Naive thymus-derived CD4-positive, alpha-beta T cell (primary cell): Measurements from ENCODE around the gene CITED4. TPM values are rescaled to one million over a fixed set of nuclear protein-coding genes. Genes with fewer than 3 reads are reported as not detected.

Experiments used
- ATAC-seq: fragments of 150-1000 bp; cut with Tn5 transposase; 2 replicates; pipeline ENCODE4 v1.10.0; 2021; ENCODE audit warnings: mild to moderate bottlenecking, moderate library complexity
- CTCF ChIA-PET: fragments of 350-600 bp; sonication (Branson Sonifier 250); formaldehyde crosslinking; loops from one replicate; lab custom pipeline; 2021; ENCODE audit warnings: antibody characterized with exemption; lab: Charles Lee
- POLR2A ChIA-PET: fragments of 350-600 bp; sonication (Branson Sonifier 250); formaldehyde crosslinking; loops from one replicate; lab custom pipeline; 2021; ENCODE audit warnings: antibody characterized with exemption, inconsistent platforms; lab: Charles Lee
- DNase-seq, 9 donors: peaks; one replicate each; pipeline versions ENCODE4 v3.0.0 to v3.0.0-alpha.2; 2020 to 2022; ENCODE audit warnings: mixed read lengths in 1 of 9
- H3K27ac ChIP-seq: one replicate; pipeline ENCODE4 v1.7.0; 2013; ENCODE audit warnings: mild to moderate bottlenecking, low read depth, low read length, moderate library complexity
- H3K27me3 ChIP-seq, 2 donors: one replicate each; pipeline ENCODE4 v1.7.0; 2013; ENCODE audit warnings: low read length in 2 of 2, mild to moderate bottlenecking in 2 of 2, moderate library complexity in 2 of 2; ENCODE audit not compliant: control insufficient read depth in 2 of 2, insufficient read depth in 2 of 2
- H3K36me3 ChIP-seq, 3 experiments: 1 replicate in 2 of 3; 2 replicates in 1 of 3; pipeline ENCODE4 v1.7.0; 2013; ENCODE audit warnings: low read length in 3 of 3, mild to moderate bottlenecking in 3 of 3, moderate library complexity in 1 of 3; ENCODE audit not compliant: insufficient read depth in 3 of 3, control insufficient read depth in 2 of 3
- H3K4me1 ChIP-seq, 2 donors: one replicate each; pipeline ENCODE4 v1.7.0; 2013; ENCODE audit warnings: low read length in 2 of 2, mild to moderate bottlenecking in 2 of 2, moderate library complexity in 1 of 2; ENCODE audit not compliant: control insufficient read depth in 2 of 2, insufficient read depth in 2 of 2
- H3K4me3 ChIP-seq: 2 replicates; pipeline ENCODE4 v1.7.0; 2013; ENCODE audit warnings: mild to moderate bottlenecking, low read length
- H3K9me3 ChIP-seq, 3 experiments: 1 replicate in 2 of 3; 2 replicates in 1 of 3; pipeline ENCODE4 v1.7.0; 2013; ENCODE audit warnings: low read length in 3 of 3; ENCODE audit not compliant: control insufficient read depth in 2 of 3
- H3K27ac Mint-ChIP-seq, 9 donors: one replicate each; pipeline ENCODE4 v1.8.0; 2020 to 2022; ENCODE audit warnings: mixed read lengths in 9 of 9, mild to moderate bottlenecking in 8 of 9, moderate library complexity in 5 of 9, inconsistent platforms in 2 of 9
- H3K27me3 Mint-ChIP-seq, 5 donors: one replicate each; pipeline ENCODE4 v1.8.0; 2021 to 2022; ENCODE audit warnings: mixed read lengths in 5 of 5, mild to moderate bottlenecking in 1 of 5
- H3K36me3 Mint-ChIP-seq, 5 donors: one replicate each; pipeline ENCODE4 v1.8.0; 2020 to 2022; ENCODE audit warnings: mixed read lengths in 5 of 5, mild to moderate bottlenecking in 3 of 5, inconsistent platforms in 1 of 5
- H3K4me1 Mint-ChIP-seq, 7 donors: one replicate each; pipeline ENCODE4 v1.8.0; 2020 to 2022; ENCODE audit warnings: mixed read lengths in 7 of 7, mild to moderate bottlenecking in 3 of 7, inconsistent platforms in 1 of 7
- H3K4me3 Mint-ChIP-seq, 10 donors: one replicate each; pipeline ENCODE4 v1.8.0; 2020 to 2022; ENCODE audit warnings: mild to moderate bottlenecking in 10 of 10, mixed read lengths in 10 of 10, moderate library complexity in 6 of 10, inconsistent platforms in 2 of 10
- H3K9me3 Mint-ChIP-seq, 11 donors: one replicate each; pipeline ENCODE4 v1.8.0; 2020 to 2022; ENCODE audit warnings: mixed read lengths in 11 of 11, mild to moderate bottlenecking in 4 of 11, inconsistent platforms in 1 of 11, moderate library complexity in 1 of 11
- intact Hi-C, 2 donors: fragments of 100-400 bp; cut with micrococcal nuclease; formaldehyde crosslinking; loops; one replicate each; pipeline ENCODE4 v1.15.1; 2023
- polyA plus RNA-seq, 2 donors: library from polyadenylated mRNA; unstranded; fragments of 300-500 nt; fragmentation: Illumina TruSeq; gene quantifications; one replicate each; pipeline ENCODE4 v1.2.3, GENCODE V29; 2021
- total RNA-seq, 6 experiments: library from RNA in 5 of 6; stranded (reverse) in 5 of 6; gene quantifications; 1 replicate in 5 of 6; 2 replicates in 1 of 6; pipeline ENCODE4 v1.2.3 and lab custom pipeline; 2021 to 2026

Gene CITED4
- total and polyA plus RNA-seq, 7 experiments from 2014 or later, result 20.5 to 42.8 (median 28.9) TPM

DNA sequence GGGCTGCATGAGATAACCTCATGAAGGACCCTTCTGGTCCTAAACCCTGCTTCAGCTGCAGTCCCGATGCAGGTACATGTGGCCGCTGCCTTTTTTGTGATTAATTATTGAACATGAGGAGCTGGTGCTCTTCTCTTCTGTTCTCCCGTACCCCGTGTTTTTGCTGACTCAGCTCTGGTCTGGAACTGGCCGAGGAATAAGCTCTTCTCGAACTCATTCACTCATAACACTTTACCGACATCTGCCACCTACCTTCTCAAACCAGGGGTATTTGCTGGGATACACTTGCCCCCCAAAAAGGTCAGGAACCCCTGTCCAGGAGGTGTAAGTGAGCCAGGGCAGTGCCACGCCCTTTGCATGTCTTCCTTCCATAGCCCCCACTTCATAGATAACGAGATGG lies 46.7 kb downstream of the CITED4 start:
- Mint-ChIP-seq H3K36me3 (no peaks in the 10 kb centered on the region), H3K4me1 (peaks cover 0 to 24% (median 8%) of the 10 kb centered on the region in 7 donors), H3K9me3 (no peaks in the 10 kb centered on the region), H3K4me3 (peak overlapping the region in 1 of 10 donors; percentile 53), H3K27ac (peak overlapping the region in 1 of 9 donors; percentile 31), H3K27me3 (peaks cover 0 to 8% (median 0%) of the 10 kb centered on the region in 5 donors)
- DNase-seq, result no peak
- no peak for ATAC-seq
- intact Hi-C loops, result no loop called here
- Histone ChIP-seq H3K4me3 (no peak overlapping the region), H3K27me3 (no peaks in the 10 kb centered on the region), H3K36me3 (no peaks in the 10 kb centered on the region), H3K4me1 (peaks cover 0 to 5% of the 10 kb centered on the region in 2 donors), H3K9me3 (no peaks in the 10 kb centered on the region), H3K27ac (no peak overlapping the region)
- ChIA-PET CTCF (interaction anchor here (0.6 to 0.9 kb wide), 2 partner anchors 12 to 42 kb away, joined by 3 read pairs; no protein-coding TSS in a partner anchor), POLR2A (interaction anchor here (5.1 kb wide), 1 partner anchor 47 kb away, joined by 23 read pairs; the partner anchor contains the start of gene CITED4)

Other genes with a start within 250 kb of the CITED4 start
- gene RIMS3, start 196.7 kb downstream of the CITED4 start, total RNA-seq, result 1 to 10 TPM; 1.1 to 2.8 (median 2.2) TPM
- 1 to 10 TPM; 2.2 to 4.3 TPM for gene RIMS3, start 196.7 kb downstream of the CITED4 start, polyA plus RNA-seq
- 10 to 100 TPM; 44.2 to 88.5 (median 73.6) TPM for gene NFYC, start 170.7 kb downstream of the CITED4 start, total RNA-seq
- 10 to 100 TPM; 36.2 to 63.4 TPM for gene NFYC, start 170.7 kb downstream of the CITED4 start, polyA plus RNA-seq
- under 1 TPM; 0.13 to 0.97 (median 0.24) TPM for gene KCNQ4, start 78.6 kb downstream of the CITED4 start, total RNA-seq
- gene KCNQ4, start 78.6 kb downstream of the CITED4 start, polyA plus RNA-seq, result under 1 TPM in 1 of 2 donors, not detected in 1; 0.10 TPM
- 10 to 100 TPM; 16.4 to 57.6 (median 40.6) TPM for gene CTPS1, start 117.3 kb upstream of the CITED4 start, total RNA-seq
- 10 to 100 TPM; 12.4 to 16.5 TPM for gene CTPS1, start 117.3 kb upstream of the CITED4 start, polyA plus RNA-seq
- 1 to 10 TPM in 1 of 5 experiments, under 1 TPM in 4; 0.19 to 1.1 (median 0.29) TPM for gene SLFNL1, start 159.4 kb upstream of the CITED4 start, total RNA-seq
- gene SLFNL1, start 159.4 kb upstream of the CITED4 start, polyA plus RNA-seq, result under 1 TPM; 0.25 to 0.69 TPM